GF-D8 (cell line): Measurements from ENCODE around the gene IGFBPL1.
"Not testable (repeated sequence)": the region's sequence is repeated elsewhere in the genome, so short reads cannot be mapped to it uniquely, and the experiment has no call there.

ENCODE experiments used
- DNase-seq: peaks from one replicate; lab custom pipeline; 2025; lab: John Stamatoyannopoulos, UW

IGFBPL1 gene

GRCh38 chr9:38380230-38380871, 43.9 kb downstream of the IGFBPL1 start:
- no peak for DNase-seq

- DNase-seq, result not testable (repeated sequence)
These were observed 46.7 kb downstream of the IGFBPL1 start for GRCh38 chr9:38377336-38378083.

- DNase-seq, result no peak
These were observed 48.1 kb downstream of the IGFBPL1 start for GRCh38 chr9:38376021-38376670.

GRCh38 chr9:38375572-38375963, 48.7 kb downstream of the IGFBPL1 start:
- DNase-seq, result no peak

GRCh38 chr9:38374847-38375571, 49.2 kb downstream of the IGFBPL1 start:
- no peak for DNase-seq

GRCh38 chr9:38373679-38374078, 50.6 kb downstream of the IGFBPL1 start:
- no peak for DNase-seq

GRCh38 chr9:38372762-38373619, 51.3 kb downstream of the IGFBPL1 start:
- DNase-seq, result no peak

- DNase-seq, result peak; percentile 1
These were observed 52.8 kb downstream of the IGFBPL1 start for GRCh38 chr9:38371495-38371894.

GRCh38 chr9:38370176-38370575, 54.1 kb downstream of the IGFBPL1 start:
- no peak for DNase-seq

- DNase-seq, result no peak
These were observed 55.5 kb downstream of the IGFBPL1 start for GRCh38 chr9:38368731-38369130.

GRCh38 chr9:38367898-38368297, 56.4 kb downstream of the IGFBPL1 start:
- DNase-seq, result no peak

GRCh38 chr9:38363589-38363925, 60.7 kb downstream of the IGFBPL1 start:
- no peak for DNase-seq

- peak; percentile 51 for DNase-seq
These were observed 61.2 kb downstream of the IGFBPL1 start for GRCh38 chr9:38362852-38363588.

- no peak for DNase-seq
These were observed 62.8 kb downstream of the IGFBPL1 start for GRCh38 chr9:38361473-38361850.

- no peak for DNase-seq
These were observed 63.3 kb downstream of the IGFBPL1 start for GRCh38 chr9:38360839-38361472.

GRCh38 chr9:38359689-38360385, 64.4 kb downstream of the IGFBPL1 start:
- no peak for DNase-seq

- DNase-seq, result no peak
These were observed 65.0 kb downstream of the IGFBPL1 start for GRCh38 chr9:38359297-38359653.

- no peak for DNase-seq
These were observed 65.6 kb downstream of the IGFBPL1 start for GRCh38 chr9:38358390-38359296.
